ENCODE results near the gene MAP7. TPM values are rescaled to one million over a fixed set of nuclear protein-coding genes. Genes with fewer than 3 reads are reported as not detected.

MAP7 gene
- total RNA-seq, 6 donors from 2014 or later, result 18.1 to 26.6 (median 24.2) TPM

DNA sequence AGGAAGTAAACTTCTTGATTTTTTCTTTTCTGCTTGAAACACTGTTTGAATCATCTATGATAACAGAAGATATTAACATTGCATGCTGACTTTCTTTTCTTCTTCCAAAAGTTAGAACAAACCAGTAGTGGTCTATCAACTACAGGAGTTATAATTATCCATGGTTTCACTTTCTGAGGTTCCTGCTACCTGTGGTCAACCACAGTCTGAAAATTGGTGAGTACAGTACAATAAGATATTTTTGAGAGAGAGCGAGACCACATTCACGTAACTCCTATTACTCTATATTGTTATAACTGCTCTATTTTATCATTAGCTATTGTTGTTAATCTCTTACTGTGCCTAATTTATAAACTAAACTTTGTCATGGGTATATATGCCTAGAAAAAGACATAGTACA lies 86.1 kb downstream of the MAP7 start:
- no peak for ATAC-seq (ENCODE audit: low FRiP score in 2 of 2)
- no peaks in the 10 kb centered on the region for H3K36me3 ChIP-seq
- no peak for DNase-seq
- no peaks in the 10 kb centered on the region for H3K9me3 ChIP-seq
- TF ChIP-seq EP300 (IDR thresholded peaks at IDR 0.05), result no peak
- H3K4me3 ChIP-seq, result no peak overlapping the region
- WGBS, 2 donors, result 74 to 80% methylated on average over 2 of the region's 2 CpGs
- no peak overlapping the region for H3K27ac ChIP-seq
- no peaks in the 10 kb centered on the region for H3K27me3 ChIP-seq
- H3K4me1 ChIP-seq, result no peaks in the 10 kb centered on the region

DNA sequence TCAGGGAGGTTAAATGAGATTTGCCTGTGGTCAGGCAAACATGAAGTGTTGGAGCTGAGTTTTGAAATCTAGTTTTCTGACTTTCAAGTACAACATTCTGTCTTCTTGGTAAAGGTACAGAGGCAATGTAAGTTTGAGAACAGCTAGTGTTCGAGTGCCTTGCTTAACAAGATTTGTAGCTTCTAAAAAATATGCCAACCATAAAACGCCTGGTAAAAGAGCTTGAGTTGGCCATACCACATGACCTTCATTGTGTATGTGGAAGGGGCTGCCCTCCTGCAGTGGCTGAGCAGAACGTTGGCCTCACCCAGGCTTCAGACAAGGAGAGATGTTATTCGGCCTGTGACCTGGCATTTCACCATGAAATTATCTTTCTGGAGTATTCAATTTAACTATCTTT lies 86.5 kb downstream of the MAP7 start:
- Histone ChIP-seq H3K4me3 (no peak overlapping the region), H3K27ac (no peak overlapping the region), H3K36me3 (no peaks in the 10 kb centered on the region), H3K27me3 (no peaks in the 10 kb centered on the region), H3K4me1 (no peaks in the 10 kb centered on the region), H3K9me3 (no peaks in the 10 kb centered on the region)
- TF ChIP-seq, protein P1, sequence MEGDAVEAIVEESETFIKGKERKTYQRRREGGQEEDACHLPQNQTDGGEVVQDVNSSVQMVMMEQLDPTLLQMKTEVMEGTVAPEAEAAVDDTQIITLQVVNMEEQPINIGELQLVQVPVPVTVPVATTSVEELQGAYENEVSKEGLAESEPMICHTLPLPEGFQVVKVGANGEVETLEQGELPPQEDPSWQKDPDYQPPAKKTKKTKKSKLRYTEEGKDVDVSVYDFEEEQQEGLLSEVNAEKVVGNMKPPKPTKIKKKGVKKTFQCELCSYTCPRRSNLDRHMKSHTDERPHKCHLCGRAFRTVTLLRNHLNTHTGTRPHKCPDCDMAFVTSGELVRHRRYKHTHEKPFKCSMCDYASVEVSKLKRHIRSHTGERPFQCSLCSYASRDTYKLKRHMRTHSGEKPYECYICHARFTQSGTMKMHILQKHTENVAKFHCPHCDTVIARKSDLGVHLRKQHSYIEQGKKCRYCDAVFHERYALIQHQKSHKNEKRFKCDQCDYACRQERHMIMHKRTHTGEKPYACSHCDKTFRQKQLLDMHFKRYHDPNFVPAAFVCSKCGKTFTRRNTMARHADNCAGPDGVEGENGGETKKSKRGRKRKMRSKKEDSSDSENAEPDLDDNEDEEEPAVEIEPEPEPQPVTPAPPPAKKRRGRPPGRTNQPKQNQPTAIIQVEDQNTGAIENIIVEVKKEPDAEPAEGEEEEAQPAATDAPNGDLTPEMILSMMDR (IDR thresholded peaks at IDR 0.05), result no peak
- TF ChIP-seq POLR2AphosphoS5 (IDR thresholded peaks at IDR 0.05), result no peak
- TF ChIP-seq POLR2A (IDR thresholded peaks at IDR 0.05), result no peak
- TF ChIP-seq EP300 (IDR thresholded peaks at IDR 0.05), result no peak
- DNase-seq (peak in 1 of 2 donors; percentile 29), ATAC-seq (ENCODE audit: low FRiP score in 2 of 2) (no peak)
- WGBS, 2 donors, result 38 to 46% methylated on average over 4 of the region's 4 CpGs

DNA sequence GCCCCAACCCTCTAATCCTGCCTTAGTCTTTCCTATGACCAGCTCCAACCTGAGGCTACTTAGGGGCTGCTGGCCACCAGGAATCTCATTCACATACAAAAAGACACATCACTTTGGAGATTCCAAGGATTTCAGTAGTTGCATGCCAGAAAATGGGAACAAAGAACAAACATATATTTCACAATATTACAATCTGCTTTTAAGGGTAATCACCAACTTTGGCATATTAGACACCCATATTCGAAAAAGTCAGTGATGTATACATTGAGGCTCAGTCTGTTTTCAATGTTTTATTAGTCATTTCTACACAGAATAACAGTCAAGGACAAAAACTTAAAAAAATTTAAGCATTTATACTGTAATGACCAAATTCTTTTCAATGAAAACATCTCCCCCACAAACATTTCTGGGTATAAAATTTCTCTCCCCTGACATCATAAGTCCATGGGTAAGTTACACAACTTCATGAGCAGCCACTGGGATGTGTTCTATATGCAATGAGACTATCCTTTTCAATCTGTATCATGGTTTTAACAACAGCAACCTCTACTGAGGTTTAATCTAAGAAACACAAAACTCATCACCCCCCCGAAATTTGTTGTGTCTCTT lies 103.5 kb downstream of the MAP7 start:
- no peak overlapping the region for H3K27ac ChIP-seq
- H3K36me3 ChIP-seq, result no peaks in the 10 kb centered on the region
- peaks cover 0 to 7% (median 2%) of the 10 kb centered on the region in 4 donors for H3K9me3 ChIP-seq
- no peak for ATAC-seq (ENCODE audit: low FRiP score in 2 of 2)
- H3K27me3 ChIP-seq, result no peaks in the 10 kb centered on the region
- no peaks in the 10 kb centered on the region for H3K4me1 ChIP-seq
- WGBS, 2 donors, result 82 to 92% methylated on average over 2 of the region's 2 CpGs
- H3K4me3 ChIP-seq, result no peak overlapping the region
- no peak for DNase-seq
- no peak for TF ChIP-seq POLR2A (IDR thresholded peaks at IDR 0.05)
- TF ChIP-seq EP300 (IDR thresholded peaks at IDR 0.05), result no peak
- TF ChIP-seq, protein P1 (IDR thresholded peaks at IDR 0.05), result no peak
- no peak for TF ChIP-seq POLR2AphosphoS5 (IDR thresholded peaks at IDR 0.05)

DNA sequence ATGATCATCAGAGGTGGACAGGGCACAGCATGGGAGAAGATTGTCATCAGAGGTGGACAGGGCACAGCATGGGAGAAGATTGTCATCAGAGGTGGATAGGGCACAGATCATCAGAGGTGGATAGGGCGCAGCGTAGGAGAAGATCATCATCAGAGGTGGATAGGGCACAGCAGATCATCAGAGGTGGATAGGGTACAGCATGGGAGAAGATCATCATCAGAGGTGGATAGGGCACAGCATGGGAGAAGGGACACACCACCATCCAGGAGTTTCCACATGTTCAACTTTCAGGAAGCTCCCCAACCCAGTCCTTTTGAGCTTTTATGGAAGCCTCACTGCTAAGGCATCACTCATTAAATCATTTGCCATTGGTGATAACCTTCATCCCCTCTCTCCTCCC lies 104.1 kb downstream of the MAP7 start:
- Histone ChIP-seq H3K27ac (no peak overlapping the region), H3K27me3 (no peaks in the 10 kb centered on the region), H3K36me3 (no peaks in the 10 kb centered on the region), H3K4me3 (no peak overlapping the region), H3K9me3 (peaks cover 0 to 2% (median under 1%) of the 10 kb centered on the region in 4 donors), H3K4me1 (no peaks in the 10 kb centered on the region)
- no peak for ATAC-seq (ENCODE audit: low FRiP score in 2 of 2)
- 95 to 100% methylated on average over 2 of the region's 2 CpGs for WGBS, 2 donors
- TF ChIP-seq POLR2A (IDR thresholded peaks at IDR 0.05), result no peak
- no peak for TF ChIP-seq POLR2AphosphoS5 (IDR thresholded peaks at IDR 0.05)
- TF ChIP-seq, protein P1 (IDR thresholded peaks at IDR 0.05), result no peak
- no peak for TF ChIP-seq EP300 (IDR thresholded peaks at IDR 0.05)
- DNase-seq, result no peak

DNA sequence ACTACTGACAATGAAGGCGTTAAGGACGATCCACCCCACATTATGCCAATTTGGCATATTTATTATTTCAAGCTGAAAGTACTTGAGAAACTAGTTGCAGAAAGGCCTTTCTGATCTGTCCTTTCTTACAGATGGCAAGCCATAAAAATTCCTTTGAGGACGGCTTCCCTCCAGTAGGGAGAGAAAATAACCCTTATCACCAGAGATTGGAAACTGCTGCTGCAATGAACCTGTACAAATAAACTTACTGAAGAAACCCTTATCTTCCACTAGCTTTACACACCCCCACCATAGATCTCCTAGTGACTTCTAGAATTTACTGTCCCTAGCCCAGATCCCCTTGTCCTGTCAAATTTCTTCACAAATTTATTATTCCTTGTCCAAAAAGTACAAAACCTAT lies 105.2 kb downstream of the MAP7 start:
- 54 to 55% methylated on average over 3 of the region's 3 CpGs for WGBS, 2 donors
- TF ChIP-seq, protein P1 (IDR thresholded peaks at IDR 0.05), result no peak
- TF ChIP-seq POLR2AphosphoS5 (IDR thresholded peaks at IDR 0.05) (no peak), EP300 (IDR thresholded peaks at IDR 0.05) (no peak), POLR2A (IDR thresholded peaks at IDR 0.05) (no peak)
- DNase-seq, result no peak
- H3K4me3 ChIP-seq, result no peak overlapping the region
- no peaks in the 10 kb centered on the region for H3K9me3 ChIP-seq
- no peak overlapping the region for H3K27ac ChIP-seq
- H3K36me3 ChIP-seq, result no peaks in the 10 kb centered on the region
- H3K4me1 ChIP-seq, result peaks cover 0 to 4% (median under 1%) of the 10 kb centered on the region in 4 donors
- H3K27me3 ChIP-seq, result no peaks in the 10 kb centered on the region
- ATAC-seq (ENCODE audit: low FRiP score in 2 of 2), result no peak
